GM10266 (cell line): ENCODE data around the gene IPO13.
A peak's percentile ranks its signal among the peaks of the same experiment; 100 is the strongest.

Experiments
- DNase-seq: peaks from one replicate; pipeline ENCODE4 v3.0.0; 2012; ENCODE audit errors: extremely low spot score
- TF ChIP-seq, protein P1 (sequence below): IDR thresholded peaks from 2 replicates; pipeline ENCODE4 v1.5.1; 2012; ENCODE audit warnings: mild to moderate bottlenecking, low read depth; ENCODE audit not compliant: control insufficient read depth, insufficient read depth; ENCODE audit errors: missing control alignments

Gene IPO13

DNA sequence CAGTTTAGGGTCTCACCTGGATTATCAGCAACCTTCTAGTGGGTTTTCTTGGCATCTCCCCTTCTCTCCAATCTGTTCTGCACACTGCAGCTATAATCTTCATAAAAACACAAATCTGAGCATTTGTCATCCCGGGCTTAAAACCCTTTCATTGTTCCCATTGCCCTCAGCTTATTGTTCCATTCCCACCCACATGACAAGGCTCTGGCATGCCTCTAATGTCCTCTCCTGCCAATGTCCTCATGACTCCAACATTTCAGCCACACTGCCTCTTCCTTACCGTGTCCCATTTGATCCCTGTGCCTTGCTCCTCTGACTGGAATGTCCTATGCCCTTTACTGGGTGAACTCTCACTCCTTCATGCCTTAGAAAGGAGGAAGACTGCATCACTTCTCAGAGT, 15.6 kb downstream of the IPO13 start:
- TF ChIP-seq, protein P1, sequence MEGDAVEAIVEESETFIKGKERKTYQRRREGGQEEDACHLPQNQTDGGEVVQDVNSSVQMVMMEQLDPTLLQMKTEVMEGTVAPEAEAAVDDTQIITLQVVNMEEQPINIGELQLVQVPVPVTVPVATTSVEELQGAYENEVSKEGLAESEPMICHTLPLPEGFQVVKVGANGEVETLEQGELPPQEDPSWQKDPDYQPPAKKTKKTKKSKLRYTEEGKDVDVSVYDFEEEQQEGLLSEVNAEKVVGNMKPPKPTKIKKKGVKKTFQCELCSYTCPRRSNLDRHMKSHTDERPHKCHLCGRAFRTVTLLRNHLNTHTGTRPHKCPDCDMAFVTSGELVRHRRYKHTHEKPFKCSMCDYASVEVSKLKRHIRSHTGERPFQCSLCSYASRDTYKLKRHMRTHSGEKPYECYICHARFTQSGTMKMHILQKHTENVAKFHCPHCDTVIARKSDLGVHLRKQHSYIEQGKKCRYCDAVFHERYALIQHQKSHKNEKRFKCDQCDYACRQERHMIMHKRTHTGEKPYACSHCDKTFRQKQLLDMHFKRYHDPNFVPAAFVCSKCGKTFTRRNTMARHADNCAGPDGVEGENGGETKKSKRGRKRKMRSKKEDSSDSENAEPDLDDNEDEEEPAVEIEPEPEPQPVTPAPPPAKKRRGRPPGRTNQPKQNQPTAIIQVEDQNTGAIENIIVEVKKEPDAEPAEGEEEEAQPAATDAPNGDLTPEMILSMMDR: no peak
- DNase-seq: no peak

DNA sequence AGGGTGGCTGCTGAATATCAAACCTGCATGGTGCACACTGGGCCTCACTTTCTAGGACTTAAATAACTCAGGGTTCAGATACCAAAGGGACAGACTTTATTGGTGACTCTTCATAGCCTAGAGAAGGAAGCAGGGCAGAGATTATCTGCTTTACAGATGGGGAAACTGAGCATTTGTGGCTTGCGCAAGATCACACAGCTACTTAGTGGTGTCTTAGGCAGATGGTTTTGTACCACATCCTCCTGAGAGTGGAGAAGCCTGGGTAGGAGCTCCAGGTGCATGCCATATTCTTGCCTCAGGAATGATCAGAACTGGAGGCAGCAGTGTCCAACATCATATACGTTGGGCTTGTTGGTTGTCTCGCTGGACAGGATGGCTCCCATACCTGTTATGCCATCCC, 16.3 kb downstream of the IPO13 start:
- DNase-seq: no peak
- TF ChIP-seq, protein P1: no peak

GRCh38 chr1:43963890-43964289, 17.1 kb downstream of the IPO13 start:
- no peak for DNase-seq
- TF ChIP-seq, protein P1: no peak

DNA sequence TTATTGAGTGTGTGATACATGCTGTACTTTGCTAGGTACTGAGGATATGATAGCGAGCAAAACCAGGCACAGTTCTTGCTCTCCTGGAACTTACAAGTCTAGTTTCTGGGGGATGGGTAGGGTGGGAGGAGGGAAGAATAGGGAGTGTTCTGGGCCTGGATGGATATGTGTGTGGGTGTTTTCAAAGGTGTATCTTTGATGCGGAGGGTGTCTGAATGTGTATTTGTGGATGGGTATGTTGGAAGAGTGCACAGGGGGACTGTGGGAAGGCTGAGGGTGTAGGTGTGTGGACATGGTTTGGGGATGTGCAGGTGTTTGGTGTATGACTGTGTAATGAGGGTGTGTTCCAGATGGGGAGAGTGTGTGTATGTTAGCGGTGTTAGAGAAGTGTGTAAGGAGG, 18.6 kb downstream of the IPO13 start:
- TF ChIP-seq, protein P1: no peak
- no peak for DNase-seq

- TF ChIP-seq, protein P1: no peak
- no peak for DNase-seq
Observed at GRCh38 chr1:43968348-43968948, 21.7 kb downstream of the IPO13 start.

GRCh38 chr1:43969416-43969745, 22.6 kb downstream of the IPO13 start:
- DNase-seq: no peak
- TF ChIP-seq, protein P1: no peak

DNA sequence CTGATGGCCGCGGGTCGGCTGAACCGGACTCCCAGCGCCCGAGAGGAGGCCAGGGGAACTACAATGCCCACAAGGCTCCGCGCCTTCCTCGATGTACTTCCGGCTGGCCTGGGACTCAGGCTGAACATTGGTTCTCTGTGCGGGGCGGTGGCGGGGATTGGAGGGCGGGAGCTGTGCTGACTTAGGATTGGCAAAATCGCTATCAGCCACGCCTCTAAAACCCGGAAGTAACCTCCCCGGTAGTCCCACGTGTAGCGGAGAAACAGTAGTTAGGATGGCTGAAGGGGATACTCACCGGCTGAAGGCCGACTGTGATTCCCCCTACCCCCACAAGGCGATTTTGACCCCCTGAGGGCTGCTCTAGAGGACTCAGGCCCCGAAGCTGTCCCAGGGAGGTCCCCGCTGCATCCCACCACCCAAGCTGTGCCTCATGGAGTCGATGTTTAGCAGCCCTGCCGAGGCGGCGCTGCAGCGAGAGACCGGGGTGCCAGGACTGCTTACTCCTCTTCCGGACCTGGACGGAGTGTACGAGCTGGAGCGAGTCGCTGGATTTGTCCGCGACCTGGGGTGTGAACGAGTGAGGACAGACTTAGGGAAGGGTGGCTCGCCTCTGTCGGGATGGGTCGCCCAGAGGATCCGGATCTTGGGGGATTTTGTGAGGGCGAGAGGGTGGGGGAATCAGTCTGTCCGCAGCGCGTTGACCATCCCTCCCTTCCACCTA, 23.2 kb downstream of the IPO13 start, which contains the start of gene DPH2:
DPH2 (plus strand) TSS at position 265 of the 721 bp plus-strand sequence; CDS start at position 431, 166 bp downstream.
- TF ChIP-seq, protein P1: no peak
- peak; percentile 97 for DNase-seq
